Measurements from ENCODE around the gene ABLIM2. TPM values are rescaled to one million over a fixed set of nuclear protein-coding genes. Genes with fewer than 3 reads are reported as not detected.
A peak's percentile ranks its signal among the peaks of the same experiment; 100 is the strongest.

The ABLIM2 gene
- total RNA-seq, 2 donors from 2014 or later, result 5.7 to 11.2 TPM

DNA sequence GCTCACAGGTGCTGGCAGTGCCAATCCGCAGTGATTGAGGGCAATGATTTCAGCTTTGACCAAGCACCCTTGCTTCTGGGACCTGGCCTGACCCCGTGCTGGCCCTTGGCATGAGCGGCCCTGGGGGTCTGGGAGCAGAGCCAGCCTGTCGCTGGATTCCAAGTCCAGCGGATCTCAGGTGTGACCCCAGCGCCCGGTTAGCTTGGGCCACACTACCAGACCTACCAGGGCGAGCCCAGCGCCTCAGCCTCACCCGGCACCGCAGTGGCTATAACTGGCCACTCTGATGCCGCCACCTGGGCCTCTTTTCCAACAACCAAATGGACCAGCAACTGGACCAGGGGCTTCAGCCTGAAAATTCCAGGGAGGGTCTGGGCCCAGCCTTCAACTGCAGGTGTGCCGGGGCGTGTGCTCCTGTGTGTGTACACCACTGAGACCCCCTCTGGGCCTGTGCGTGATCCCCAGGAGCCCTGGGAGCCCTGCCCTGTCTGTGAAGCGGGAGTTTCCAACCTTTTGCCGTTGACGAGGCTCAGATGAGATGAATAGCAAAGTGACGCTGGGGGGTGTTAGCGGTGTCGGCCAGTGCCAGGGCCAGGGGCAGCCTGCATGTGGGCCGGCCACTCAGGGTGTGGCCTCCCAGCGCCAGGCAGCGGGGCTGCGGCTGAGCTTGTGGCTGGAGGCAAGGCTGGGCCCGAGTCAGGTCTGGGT lies 41.1 kb upstream of the ABLIM2 start:
- Histone ChIP-seq H3K4me3 (peak overlapping the region; percentile 45 to 48), H3K4me1 (peaks cover 0 to 53% of the 10 kb centered on the region in 2 donors), H3K36me3 (no peaks in the 10 kb centered on the region), H3K27me3 (no peaks in the 10 kb centered on the region), H3K9me3 (no peaks in the 10 kb centered on the region), H3K27ac (peak overlapping the region; percentile 70 to 82)
- no peak for DNase-seq (ENCODE audit: low spot score)
- TF ChIP-seq, protein P1, sequence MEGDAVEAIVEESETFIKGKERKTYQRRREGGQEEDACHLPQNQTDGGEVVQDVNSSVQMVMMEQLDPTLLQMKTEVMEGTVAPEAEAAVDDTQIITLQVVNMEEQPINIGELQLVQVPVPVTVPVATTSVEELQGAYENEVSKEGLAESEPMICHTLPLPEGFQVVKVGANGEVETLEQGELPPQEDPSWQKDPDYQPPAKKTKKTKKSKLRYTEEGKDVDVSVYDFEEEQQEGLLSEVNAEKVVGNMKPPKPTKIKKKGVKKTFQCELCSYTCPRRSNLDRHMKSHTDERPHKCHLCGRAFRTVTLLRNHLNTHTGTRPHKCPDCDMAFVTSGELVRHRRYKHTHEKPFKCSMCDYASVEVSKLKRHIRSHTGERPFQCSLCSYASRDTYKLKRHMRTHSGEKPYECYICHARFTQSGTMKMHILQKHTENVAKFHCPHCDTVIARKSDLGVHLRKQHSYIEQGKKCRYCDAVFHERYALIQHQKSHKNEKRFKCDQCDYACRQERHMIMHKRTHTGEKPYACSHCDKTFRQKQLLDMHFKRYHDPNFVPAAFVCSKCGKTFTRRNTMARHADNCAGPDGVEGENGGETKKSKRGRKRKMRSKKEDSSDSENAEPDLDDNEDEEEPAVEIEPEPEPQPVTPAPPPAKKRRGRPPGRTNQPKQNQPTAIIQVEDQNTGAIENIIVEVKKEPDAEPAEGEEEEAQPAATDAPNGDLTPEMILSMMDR (IDR thresholded peaks at IDR 0.05), result no peak

DNA sequence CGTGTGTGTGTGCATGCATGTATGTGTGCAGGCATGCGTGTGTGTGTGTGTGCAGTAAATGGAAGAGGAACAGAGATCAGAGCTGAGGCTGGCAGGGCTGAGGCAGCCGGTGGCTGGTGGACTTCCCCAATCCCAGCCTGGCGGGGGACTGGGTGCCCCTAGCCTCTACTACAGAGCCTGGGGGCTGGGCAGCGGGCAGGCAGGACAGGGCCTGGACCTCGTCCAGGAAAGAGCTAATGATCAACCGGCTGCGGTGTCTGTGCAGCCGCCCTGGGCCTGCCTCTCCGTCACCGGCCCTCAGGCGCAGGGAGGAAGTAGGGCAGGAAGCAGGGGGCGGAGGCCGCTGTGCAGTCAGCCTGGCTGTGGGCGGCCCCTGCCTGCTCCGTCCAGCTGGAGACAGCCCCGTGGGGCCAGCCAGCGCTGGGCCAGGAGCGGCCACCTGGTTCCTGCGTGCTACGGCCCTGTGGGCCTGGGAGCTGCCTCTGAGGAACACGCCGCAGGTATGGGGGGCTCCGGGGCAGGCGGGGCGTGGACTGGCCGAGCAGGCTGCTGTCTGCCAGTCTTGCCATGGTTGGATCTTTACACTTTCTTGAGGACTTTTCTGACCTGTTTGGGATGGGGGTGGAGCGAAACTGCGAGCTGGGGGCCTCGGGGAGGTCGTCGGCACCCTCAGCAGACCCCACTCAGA lies 40.4 kb upstream of the ABLIM2 start, which contains the start of gene SH3TC1:
Gene SH3TC1 (plus strand): TSS at position 385 of the 688 bp plus-strand sequence. CDS start 5,905 bp downstream, outside the sequence.
- Histone ChIP-seq H3K36me3 (no peaks in the 10 kb centered on the region), H3K4me1 (peaks cover 0 to 53% of the 10 kb centered on the region in 2 donors)

DNA sequence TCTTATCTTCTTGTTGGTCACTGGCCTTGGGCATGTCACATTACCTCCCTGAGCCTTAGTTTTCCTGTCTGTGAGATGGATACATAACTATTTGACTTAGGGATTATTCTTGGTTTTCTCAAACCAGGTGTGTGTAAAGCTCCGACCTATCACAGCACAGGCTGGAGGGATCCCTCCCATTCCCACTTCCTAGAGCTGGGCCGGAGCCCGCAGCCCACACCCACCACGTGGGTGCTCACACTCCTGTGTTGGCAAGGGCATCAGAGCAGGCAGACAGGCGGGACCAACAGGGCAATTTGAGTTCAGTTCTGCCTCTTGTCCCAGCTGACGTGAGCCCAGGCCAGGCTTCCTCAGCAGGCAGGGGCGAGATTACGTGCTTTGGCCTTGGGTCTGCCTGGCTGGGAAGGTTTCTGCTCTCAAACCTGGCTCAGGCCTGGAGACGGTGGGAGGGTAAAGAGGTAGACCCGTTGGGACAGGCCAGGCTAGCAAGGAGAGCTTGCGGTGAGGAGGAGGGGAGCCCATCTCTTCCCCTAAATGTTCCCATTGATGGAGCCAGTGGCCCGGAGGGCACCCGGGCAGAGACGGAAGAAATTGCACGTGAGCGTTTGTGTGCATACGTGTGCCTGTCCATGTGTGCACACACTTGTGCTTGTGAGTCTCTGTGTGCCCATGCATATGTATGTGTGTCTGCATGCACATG lies 39.7 kb upstream of the ABLIM2 start:
- Histone ChIP-seq H3K4me1 (peaks cover 0 to 53% of the 10 kb centered on the region in 2 donors), H3K27me3 (no peaks in the 10 kb centered on the region)

More for the DNA sequence above, 40.4 kb upstream of the ABLIM2 start, which contains the start of gene SH3TC1:
- Histone ChIP-seq H3K27me3 (no peaks in the 10 kb centered on the region), H3K9me3 (no peaks in the 10 kb centered on the region), H3K4me3 (peak within 1 kb of the TSS; percentile 45 to 48), H3K27ac (peak within 1 kb of the TSS; percentile 70 to 82)
- TF ChIP-seq, protein P1 (IDR thresholded peaks at IDR 0.05), result no peak
- peak; percentile 91 for DNase-seq (ENCODE audit: low spot score)

DNA sequence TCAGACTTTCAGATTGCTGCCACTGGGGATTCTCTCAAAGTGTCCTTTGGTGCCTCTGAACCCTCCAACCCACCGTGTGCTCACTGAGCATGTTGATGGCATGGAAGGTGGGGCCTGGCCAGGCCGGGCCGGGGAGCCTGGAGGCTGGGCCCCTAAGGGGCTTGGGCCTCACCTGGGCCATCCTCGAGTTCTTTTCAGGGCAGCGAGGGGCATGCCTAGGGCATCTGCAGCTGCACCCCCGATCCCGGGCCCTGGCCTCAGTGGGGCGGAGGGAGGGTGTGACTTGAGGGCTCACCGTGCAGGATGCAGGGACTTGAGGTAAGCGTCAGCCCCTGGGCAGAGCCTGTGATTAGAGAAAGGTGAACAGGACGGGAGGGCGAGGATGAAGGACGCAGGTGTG lies 38.9 kb upstream of the ABLIM2 start:
- Histone ChIP-seq H3K4me1 (peaks cover 0 to 60% of the 10 kb centered on the region in 2 donors), H3K9me3 (no peaks in the 10 kb centered on the region), H3K4me3 (no peak overlapping the region), H3K27me3 (no peaks in the 10 kb centered on the region), H3K36me3 (no peaks in the 10 kb centered on the region), H3K27ac (no peak overlapping the region)
- TF ChIP-seq, protein P1 (IDR thresholded peaks at IDR 0.05), result no peak
- no peak for DNase-seq (ENCODE audit: low spot score)

More for the DNA sequence above, 39.7 kb upstream of the ABLIM2 start:
- no peak for DNase-seq (ENCODE audit: low spot score)
- Histone ChIP-seq H3K36me3 (no peaks in the 10 kb centered on the region), H3K4me3 (no peak overlapping the region), H3K27ac (peak overlapping the region; percentile 70 to 82), H3K9me3 (no peaks in the 10 kb centered on the region)
- TF ChIP-seq, protein P1 (IDR thresholded peaks at IDR 0.05), result no peak

DNA sequence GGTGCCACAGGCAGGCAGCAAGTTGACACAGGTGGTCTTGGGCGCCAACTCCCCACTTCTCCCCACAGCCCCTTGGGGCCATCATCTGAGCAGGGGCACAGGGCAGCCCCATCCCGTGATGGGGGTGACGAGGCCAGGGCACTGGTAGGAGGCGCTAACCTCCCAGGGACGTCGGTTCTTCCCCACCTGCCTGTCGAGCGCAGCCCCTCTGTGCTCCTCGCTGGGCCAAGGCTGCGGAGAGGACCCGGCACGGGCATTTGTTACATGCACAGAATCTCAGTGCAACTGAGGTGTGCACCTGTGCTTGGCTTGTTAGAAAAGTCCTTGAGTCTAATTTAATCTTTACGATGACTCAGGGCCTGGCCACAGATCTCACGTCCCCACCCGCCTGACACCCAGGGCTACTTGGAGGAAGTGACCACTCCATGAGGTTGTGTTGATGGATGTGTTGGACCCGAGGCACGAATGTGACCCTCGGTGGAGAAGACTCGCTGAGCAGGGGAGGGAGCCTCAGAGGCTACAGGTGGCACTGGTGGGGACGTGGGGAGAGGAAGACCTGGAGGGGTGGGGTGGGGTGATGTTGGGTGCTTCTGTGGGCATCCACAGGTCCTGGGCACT lies 37.3 kb upstream of the ABLIM2 start:
- TF ChIP-seq, protein P1 (IDR thresholded peaks at IDR 0.05), result no peak
- H3K27ac ChIP-seq, result no peak overlapping the region
- no peaks in the 10 kb centered on the region for H3K36me3 ChIP-seq
- H3K9me3 ChIP-seq, result no peaks in the 10 kb centered on the region
- no peak overlapping the region for H3K4me3 ChIP-seq
- no peak for DNase-seq (ENCODE audit: low spot score)
- H3K4me1 ChIP-seq, result peaks cover 0 to 63% of the 10 kb centered on the region in 2 donors
- H3K27me3 ChIP-seq, result no peaks in the 10 kb centered on the region
